CD4-positive, CD25-positive, alpha-beta regulatory T cell (primary cell): ENCODE results near the gene RAB39A. TPM values are rescaled to one million over a fixed set of nuclear protein-coding genes. Genes with fewer than 3 reads are reported as not detected.
A peak's percentile ranks its signal among the peaks of the same experiment; 100 is the strongest.

Experiments used
- ATAC-seq, 2 donors: fragments of 150-1000 bp; cut with Tn5 transposase; one replicate each; pipeline ENCODE4 v1.10.0; 2021; ENCODE audit warnings: low read depth in 2 of 2, moderate number of reproducible peaks in 2 of 2, moderate library complexity in 1 of 2
- DNase-seq, 3 donors: peaks; one replicate each; pipeline versions ENCODE4 v3.0.0 to v3.0.0-alpha.2; 2012 to 2022; ENCODE audit warnings: mixed read lengths in 1 of 3
- H3K27ac ChIP-seq: one replicate; pipeline ENCODE4 v1.7.0; 2013; ENCODE audit warnings: mild to moderate bottlenecking, low read length; ENCODE audit not compliant: insufficient read depth, poor library complexity, severe bottlenecking
- H3K27me3 ChIP-seq: one replicate; pipeline ENCODE4 v1.7.0; 2013; ENCODE audit warnings: low read length; ENCODE audit not compliant: control insufficient read depth, insufficient read depth
- H3K36me3 ChIP-seq: one replicate; pipeline ENCODE4 v1.7.0; 2013; ENCODE audit warnings: mild to moderate bottlenecking, low read length, moderate library complexity; ENCODE audit not compliant: control insufficient read depth, insufficient read depth
- H3K4me1 ChIP-seq: 2 replicates; pipeline ENCODE4 v1.7.0; 2013; ENCODE audit warnings: mild to moderate bottlenecking, low read length; ENCODE audit not compliant: insufficient read depth, control insufficient read depth, poor library complexity, severe bottlenecking
- H3K4me3 ChIP-seq: one replicate; pipeline ENCODE4 v1.7.0; 2013; ENCODE audit warnings: low read depth, mild to moderate bottlenecking, low read length, moderate library complexity
- H3K9me3 ChIP-seq, 2 experiments: 1 replicate in 1 of 2; 2 replicates in 1 of 2; pipeline ENCODE4 v1.7.0; 2013; ENCODE audit warnings: low read length in 2 of 2, mild to moderate bottlenecking in 1 of 2, moderate library complexity in 1 of 2; ENCODE audit not compliant: control insufficient read depth in 2 of 2
- H3K27ac Mint-ChIP-seq, 3 donors: one replicate each; pipeline ENCODE4 v1.8.0; 2020 to 2022; ENCODE audit warnings: mild to moderate bottlenecking in 3 of 3, mixed read lengths in 3 of 3, moderate library complexity in 2 of 3
- H3K27me3 Mint-ChIP-seq: one replicate; pipeline ENCODE4 v1.8.0; 2022; ENCODE audit warnings: mild to moderate bottlenecking, mixed read lengths
- H3K36me3 Mint-ChIP-seq: one replicate; pipeline ENCODE4 v1.8.0; 2020; ENCODE audit warnings: mixed read lengths
- H3K4me1 Mint-ChIP-seq, 4 donors: one replicate each; pipeline ENCODE4 v1.8.0; 2020 to 2022; ENCODE audit warnings: mixed read lengths in 4 of 4, mild to moderate bottlenecking in 1 of 4
- H3K4me3 Mint-ChIP-seq, 4 donors: one replicate each; pipeline ENCODE4 v1.8.0; 2020 to 2022; ENCODE audit warnings: mild to moderate bottlenecking in 4 of 4, mixed read lengths in 4 of 4, moderate library complexity in 3 of 4
- H3K9me3 Mint-ChIP-seq, 7 donors: one replicate each; pipeline ENCODE4 v1.8.0; 2020 to 2022; ENCODE audit warnings: mixed read lengths in 7 of 7, mild to moderate bottlenecking in 3 of 7, moderate library complexity in 2 of 7
- polyA plus RNA-seq, 4 donors: library from polyadenylated mRNA; unstranded; fragments of 300-500 nt; fragmentation: Illumina TruSeq; gene quantifications; one replicate each; pipeline ENCODE4 v1.2.3, GENCODE V29; 2021
- total RNA-seq: library from RNA; stranded (reverse); gene quantifications from one replicate; pipeline ENCODE4 v1.2.3, GENCODE V29; 2022

Gene RAB39A
- total and polyA plus RNA-seq, 5 donors from 2014 or later, result 0.11 TPM; not detected in 4

DNA sequence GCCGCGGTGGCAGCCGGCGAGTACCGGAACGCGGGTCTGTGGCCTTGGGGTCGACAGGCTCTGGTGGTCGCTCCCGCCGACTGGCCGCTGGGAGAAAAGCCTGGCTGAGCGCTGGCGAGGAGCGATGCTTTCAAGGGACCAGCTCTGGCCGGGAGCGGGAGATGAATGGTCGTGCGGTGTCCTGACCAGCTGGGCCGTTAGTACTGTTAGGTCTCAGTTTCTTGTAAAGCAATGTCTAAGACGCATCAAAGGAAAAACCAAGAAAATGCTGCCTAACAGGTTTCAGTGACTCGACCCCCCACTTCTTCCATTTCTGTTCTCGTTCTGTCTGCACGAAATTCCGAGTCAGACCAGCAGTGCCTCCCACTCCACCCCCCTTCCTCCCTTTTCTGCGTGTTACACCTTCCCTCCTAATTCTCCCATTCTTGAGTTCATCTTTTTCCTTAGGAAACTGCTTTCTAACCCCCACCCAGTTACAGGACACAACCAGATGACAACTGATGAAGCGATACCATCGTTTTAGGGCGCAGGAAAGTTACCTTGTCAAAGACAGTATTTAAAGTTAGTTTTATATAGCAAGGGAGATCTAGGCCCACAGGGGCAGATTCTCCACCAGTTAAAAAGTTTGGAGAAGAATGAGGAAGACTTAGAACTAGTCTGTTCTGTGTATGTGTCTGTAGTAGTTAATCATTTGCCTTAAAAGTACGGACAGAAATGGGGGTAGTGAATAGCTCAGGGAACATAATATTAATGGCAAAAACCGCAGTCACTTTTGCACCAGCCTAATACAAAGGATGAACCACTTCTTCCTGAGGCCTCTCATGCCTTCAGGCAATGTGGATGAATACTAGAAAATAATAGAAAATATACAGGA lies 81.5 kb downstream of the RAB39A start:
- Mint-ChIP-seq H3K27ac (peak overlapping the region; percentile 97 to 100 (median 98)), H3K27me3 (no peaks in the 10 kb centered on the region), H3K4me1 (peaks cover 4 to 27% (median 11%) of the 10 kb centered on the region in 4 donors), H3K9me3 (no peaks in the 10 kb centered on the region), H3K4me3 (peak overlapping the region in 2 of 4 donors; percentile 98 to 100), H3K36me3 (no peaks in the 10 kb centered on the region)
- peak in 1 of 2 donors; percentile 1 for ATAC-seq
- peak in 1 of 3 donors; percentile 10 for DNase-seq
- Histone ChIP-seq H3K36me3 (peaks cover 5% of the 10 kb centered on the region), H3K27me3 (no peaks in the 10 kb centered on the region), H3K27ac (peak overlapping the region; percentile 90), H3K9me3 (no peaks in the 10 kb centered on the region), H3K4me3 (peak overlapping the region; percentile 98), H3K4me1 (peaks cover 17% of the 10 kb centered on the region)

DNA sequence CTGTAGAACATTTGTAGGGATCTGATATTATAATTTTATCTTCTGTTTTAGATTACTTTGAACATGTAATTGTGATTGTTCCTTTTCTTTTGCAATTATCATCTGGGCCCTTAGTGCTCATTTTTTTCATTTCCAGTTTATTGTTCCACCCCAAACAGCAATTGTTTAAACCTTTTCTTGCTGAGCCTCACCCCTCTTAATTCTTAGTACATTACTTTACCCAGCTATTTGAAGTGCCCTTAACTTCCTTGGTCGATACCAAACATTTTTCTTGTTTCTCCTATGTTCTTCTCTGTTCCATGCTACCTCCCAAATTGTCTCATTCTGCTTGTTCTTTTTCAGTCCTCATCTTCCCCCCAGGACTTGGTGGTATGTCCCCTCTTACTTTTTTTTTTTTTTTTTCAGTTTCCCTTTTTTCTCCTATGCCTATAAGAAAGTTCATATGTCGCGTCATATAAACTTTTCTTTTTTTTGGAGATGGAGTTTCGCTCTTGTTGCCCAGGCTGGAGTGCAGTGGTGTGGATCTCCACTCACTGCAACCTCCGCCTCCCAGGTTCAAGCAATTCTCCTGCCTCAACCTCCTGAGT lies 84.0 kb downstream of the RAB39A start:
- peaks cover 23% of the 10 kb centered on the region for H3K4me1 ChIP-seq
- no peaks in the 10 kb centered on the region for H3K9me3 Mint-ChIP-seq

More for the DNA sequence above, 84.0 kb downstream of the RAB39A start:
- Mint-ChIP-seq H3K36me3 (peaks cover 10% of the 10 kb centered on the region), H3K27ac (no peak overlapping the region), H3K4me3 (no peak overlapping the region), H3K4me1 (peaks cover 19 to 50% (median 22%) of the 10 kb centered on the region in 4 donors), H3K27me3 (no peaks in the 10 kb centered on the region)
- H3K4me3 ChIP-seq, result peak overlapping the region; percentile 32
- DNase-seq, result no peak
- no peak for ATAC-seq
- H3K27ac ChIP-seq, result no peak overlapping the region
- peaks cover 9% of the 10 kb centered on the region for H3K36me3 ChIP-seq
- H3K9me3 ChIP-seq, result no peaks in the 10 kb centered on the region
- H3K27me3 ChIP-seq, result no peaks in the 10 kb centered on the region

Other genes starting within 250 kb of the RAB39A start
- not detected for gene SLN, start 216.4 kb upstream of the RAB39A start, total RNA-seq
- gene SLN, start 216.4 kb upstream of the RAB39A start, polyA plus RNA-seq, result not detected
- 10.7 TPM for gene SLC35F2, start 69.7 kb upstream of the RAB39A start, total RNA-seq
- gene SLC35F2, start 69.7 kb upstream of the RAB39A start, polyA plus RNA-seq, result 10 to 100 TPM; 15.1 to 23.9 (median 22.4) TPM
- 53.1 TPM for gene CUL5, start 80.5 kb downstream of the RAB39A start, total RNA-seq
- 10 to 100 TPM; 24.9 to 36.6 (median 33.3) TPM for gene CUL5, start 80.5 kb downstream of the RAB39A start, polyA plus RNA-seq
- 19.0 TPM for gene ACAT1, start 193.1 kb downstream of the RAB39A start, total RNA-seq
- 10 to 100 TPM; 35.2 to 52.6 (median 44.3) TPM for gene ACAT1, start 193.1 kb downstream of the RAB39A start, polyA plus RNA-seq